Measurements from ENCODE around the gene ASAP2.

ASAP2 gene

DNA sequence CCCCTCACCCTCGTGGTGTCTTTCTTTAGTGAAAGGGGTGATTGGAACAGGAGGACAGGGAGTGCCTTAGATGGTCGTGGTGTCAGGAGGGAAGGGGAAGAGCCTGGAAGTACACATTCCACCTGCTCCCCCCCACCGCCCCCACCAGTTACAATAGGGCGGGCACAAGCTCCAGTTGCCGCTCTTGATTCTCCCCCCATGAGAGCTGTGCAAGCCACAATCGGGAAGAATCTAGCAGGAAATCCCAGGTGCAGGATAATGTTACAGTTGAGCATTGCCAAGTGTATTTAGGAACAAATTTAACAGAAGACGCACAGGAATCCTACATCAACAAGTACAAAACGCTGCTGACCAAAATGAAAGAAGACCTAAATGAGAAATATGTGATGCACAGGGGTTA lies 73.6 kb downstream of the ASAP2 start:
- DNase-seq = no peak

DNA sequence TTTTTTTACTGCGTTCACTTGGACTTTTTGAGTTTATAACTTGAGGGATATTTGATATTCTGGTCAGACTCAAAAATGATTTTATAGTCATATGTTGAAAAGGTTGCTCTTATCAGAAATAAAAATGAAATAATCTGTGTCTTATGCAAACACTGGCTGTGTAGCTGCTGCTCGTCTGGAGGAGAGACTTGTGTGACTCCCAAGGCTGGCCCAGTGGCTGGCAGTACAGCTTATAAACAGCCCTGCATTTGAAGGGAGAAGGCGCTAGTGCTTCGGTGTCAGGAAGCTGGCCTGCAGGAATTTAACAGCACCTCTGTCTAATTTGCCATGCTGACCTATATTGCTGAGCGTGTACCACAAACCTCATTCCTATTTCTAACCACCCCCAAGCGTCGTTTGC lies 74.5 kb downstream of the ASAP2 start:
- no peak for DNase-seq

DNA sequence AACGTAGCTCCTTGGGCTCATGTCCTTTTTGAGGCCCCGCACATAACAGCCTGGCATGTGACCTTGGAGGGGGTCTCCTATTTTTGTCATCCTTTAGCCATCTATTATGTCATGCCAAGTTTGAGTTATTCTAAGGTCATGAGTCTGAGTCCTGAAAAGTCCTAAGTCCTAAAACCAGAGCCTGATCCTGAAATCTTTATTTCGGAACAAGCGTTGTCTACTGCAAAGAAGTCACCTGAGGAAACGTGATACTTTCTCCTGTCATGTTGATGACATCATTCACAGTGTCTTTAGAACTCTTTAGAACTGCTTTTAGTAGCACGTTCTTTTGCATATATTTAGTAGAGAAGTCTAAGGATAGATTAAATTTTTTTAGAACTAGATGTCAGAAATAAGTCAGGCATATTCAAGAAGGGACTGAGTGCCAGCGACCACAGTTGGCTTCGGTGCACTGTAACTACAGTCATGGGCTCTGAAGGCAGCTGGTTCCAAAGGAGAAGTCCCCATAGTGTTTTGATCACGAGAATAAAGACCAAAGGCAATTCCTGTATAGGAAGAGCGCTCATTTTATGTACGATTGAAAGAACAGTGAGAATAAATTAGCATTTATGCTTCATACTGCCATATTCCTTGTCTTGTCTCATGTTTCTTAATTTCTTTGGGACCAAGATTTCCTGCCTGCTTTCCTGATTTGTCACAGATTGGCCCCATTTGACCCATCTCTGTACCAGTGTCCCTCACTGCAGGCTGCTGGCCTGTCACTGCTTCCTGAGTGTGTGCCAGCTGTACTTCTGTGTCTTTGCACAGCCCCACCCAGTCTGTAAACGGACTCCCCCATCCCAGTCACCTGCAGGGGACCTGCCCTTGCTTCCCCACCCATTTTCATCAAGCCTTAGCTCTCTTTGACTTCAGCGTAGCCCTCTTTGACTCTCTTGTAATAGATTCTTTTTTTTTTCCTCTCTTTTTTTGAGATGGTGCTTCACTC lies 75.8 kb downstream of the ASAP2 start:
- DNase-seq = no peak

GRCh38 chr2:9284521-9285297 lies 78.1 kb downstream of the ASAP2 start:
- no peak for DNase-seq

GRCh38 chr2:9285385-9285920 lies 78.8 kb downstream of the ASAP2 start:
- DNase-seq = no peak

DNA sequence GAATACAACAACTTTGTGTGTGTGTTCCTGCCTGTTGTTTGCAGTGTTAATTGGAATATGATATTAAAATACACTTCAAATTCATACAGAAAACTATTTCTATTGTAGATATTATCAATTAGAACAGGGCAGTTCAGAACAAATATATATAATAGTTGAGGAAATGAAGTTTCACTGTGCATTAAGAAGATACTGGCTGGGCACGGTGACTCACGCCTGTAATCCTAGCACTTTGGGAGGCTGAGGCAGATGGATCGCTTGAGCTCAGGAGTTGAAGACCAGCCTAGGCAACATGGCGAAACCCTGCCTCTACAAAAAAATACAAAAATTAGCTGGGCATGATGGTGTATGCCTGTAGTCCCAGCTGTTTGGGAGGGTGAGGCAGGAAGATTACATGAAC lies 79.3 kb downstream of the ASAP2 start:
- DNase-seq = no peak

- DNase-seq = no peak
These were observed 80.2 kb downstream of the ASAP2 start for GRCh38 chr2:9286554-9287399.

DNA sequence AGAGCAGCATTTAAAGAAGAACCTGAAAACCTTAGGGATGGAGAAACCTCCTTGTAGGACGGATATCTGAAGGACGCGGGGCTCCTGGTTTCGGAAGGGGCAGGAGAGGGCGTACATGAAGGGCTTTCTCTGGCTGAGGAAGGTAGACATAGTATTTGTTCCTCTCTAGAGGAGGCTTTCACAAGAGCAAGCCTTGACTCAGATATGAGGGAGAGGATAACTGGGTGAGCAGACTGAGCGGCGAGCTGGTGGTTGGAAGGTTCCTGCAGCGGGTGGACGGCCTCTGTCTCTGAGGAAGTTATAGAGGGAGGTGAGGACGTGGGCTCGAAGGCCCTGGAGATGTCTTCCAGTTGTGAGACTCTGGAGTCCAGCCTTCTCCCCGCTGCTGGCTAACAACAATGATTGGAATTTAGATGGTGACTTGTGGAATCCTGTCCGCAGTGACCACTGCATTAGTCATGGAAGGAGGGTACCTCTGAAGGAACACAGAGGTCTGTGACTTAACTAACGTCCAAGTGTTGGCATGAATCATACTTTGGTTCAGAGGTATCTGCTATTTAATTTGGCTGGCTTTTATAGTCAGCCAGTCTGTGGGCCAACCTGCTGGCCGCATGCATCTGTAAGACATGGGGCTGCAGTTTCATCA lies 80.9 kb downstream of the ASAP2 start:
- peak; percentile 92 for DNase-seq

GRCh38 chr2:9288233-9288632 lies 81.6 kb downstream of the ASAP2 start:
- DNase-seq = peak; percentile 43

DNA sequence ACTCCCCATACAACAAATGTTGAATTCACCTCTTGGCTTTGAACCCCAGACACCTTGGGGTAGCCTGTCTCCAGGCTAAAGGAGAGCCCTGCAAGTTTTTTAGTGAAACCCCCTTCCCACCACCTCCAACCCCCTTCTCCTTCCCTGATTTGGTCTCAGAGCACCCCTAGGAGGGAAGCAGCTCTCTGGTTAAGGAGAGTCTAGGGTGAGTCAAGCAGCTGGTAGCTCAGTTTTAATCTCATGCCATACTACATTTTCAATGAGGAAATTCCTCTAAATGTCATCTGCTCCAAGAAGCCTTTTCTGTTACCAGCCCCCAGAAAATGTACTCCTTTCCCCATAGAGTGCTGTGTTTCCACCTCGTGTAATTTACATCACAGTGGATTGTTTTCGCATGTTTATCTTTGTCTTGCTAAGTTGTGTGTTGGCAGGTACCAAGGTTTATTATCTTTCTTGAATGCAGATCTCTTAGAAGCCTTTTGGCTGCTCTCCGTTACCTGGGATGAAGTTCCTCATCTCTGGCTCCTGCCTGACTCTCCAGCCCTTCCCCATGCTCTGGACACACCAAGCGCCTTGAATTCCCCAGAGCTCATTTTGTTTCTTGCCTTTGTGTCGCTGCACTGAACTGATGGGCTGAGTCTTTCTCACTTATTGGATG lies 82.2 kb downstream of the ASAP2 start:
- DNase-seq = no peak

GRCh38 chr2:9291331-9291730 lies 84.7 kb downstream of the ASAP2 start:
- no peak for DNase-seq

- DNase-seq = no peak
These were observed 85.3 kb downstream of the ASAP2 start for GRCh38 chr2:9291866-9292265.

DNA sequence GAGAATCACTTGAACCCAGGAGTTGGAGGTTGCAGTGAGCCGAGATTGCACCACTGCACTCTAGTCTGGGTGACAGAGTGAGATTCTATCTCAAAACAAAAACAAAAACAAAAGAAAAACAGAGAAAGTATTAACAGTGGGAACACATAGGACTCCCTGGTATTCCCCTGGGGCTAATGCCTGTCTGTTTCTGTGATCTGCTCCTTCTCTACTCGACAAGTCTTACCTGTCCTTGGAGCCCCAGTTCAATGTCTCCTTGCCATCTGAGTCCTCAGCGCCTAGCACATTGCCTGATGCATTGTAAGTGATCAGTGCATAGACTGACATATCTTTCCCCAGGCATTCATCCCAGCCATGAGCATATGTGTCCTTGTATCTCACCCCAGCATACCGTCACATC lies 85.8 kb downstream of the ASAP2 start:
- no peak for DNase-seq

DNA sequence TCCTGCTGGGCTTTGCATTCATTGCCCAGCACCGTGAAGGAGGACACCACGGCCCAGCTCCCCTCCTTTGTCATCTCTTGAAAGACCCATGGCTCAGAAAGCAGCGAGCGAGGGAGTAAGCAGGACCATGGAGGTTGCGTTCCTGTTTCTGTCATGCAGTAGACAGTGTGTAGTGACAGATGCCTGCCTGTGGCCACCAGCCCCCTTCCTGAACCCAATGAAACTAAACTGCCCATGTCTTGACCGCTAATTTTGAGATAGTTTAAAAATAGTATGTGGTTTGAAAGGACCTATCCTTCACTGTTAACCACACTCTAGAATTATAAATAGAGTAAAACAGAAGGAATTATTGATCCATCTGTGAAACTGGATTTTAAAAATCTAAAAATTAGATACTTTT lies 88.2 kb downstream of the ASAP2 start:
- DNase-seq = no peak

GRCh38 chr2:9296559-9296958 lies 89.9 kb downstream of the ASAP2 start:
- no peak for DNase-seq

- no peak for DNase-seq
These were observed 90.5 kb downstream of the ASAP2 start for GRCh38 chr2:9297156-9297555.

- no peak for DNase-seq
These were observed 91.2 kb downstream of the ASAP2 start for GRCh38 chr2:9297807-9298206.

DNA sequence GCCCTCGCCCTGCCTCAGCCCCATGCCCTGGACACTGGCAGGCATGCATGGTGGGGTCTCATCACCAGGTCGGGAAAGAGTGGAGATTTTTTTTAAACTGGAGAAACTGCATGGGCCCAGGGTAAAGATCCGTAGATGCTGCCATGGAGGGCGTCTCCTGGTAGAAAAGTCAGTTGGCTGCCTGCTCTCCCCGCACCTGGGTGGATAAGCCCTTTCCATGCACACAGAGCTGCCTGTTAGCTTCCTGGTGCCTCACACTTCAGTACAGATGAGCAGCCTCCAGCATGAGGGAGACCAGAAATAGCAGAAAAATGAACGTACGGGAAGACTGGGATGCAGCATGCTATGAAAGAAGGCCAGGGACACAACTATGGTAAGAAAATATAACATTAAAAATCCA lies 92.0 kb downstream of the ASAP2 start:
- no peak for DNase-seq

GRCh38 chr2:9299161-9300100 lies 92.8 kb downstream of the ASAP2 start:
- no peak for DNase-seq

GRCh38 chr2:9300214-9300613 lies 93.6 kb downstream of the ASAP2 start:
- no peak for DNase-seq
